Osteoblast (primary cell): ENCODE results near the gene USP33. TPM values are rescaled to one million over a fixed set of nuclear protein-coding genes. Genes with fewer than 3 reads are reported as not detected.
"Not testable (repeated sequence)": the region's sequence is repeated elsewhere in the genome, so short reads cannot be mapped to it uniquely, and the experiment has no call there.

Experiments
- DNase-seq: peaks from one replicate; pipeline ENCODE4 v3.0.0; 2011; ENCODE audit warnings: low spot score, mixed read lengths; ENCODE audit not compliant: insufficient read length; ENCODE audit errors: missing footprints
- H2AFZ ChIP-seq: 2 replicates; pipeline ENCODE4 v1.6.0; 2011; ENCODE audit warnings: mild to moderate bottlenecking, low read length
- H3K27ac ChIP-seq: 2 replicates; pipeline ENCODE4 v1.5.1; 2011; ENCODE audit warnings: mild to moderate bottlenecking, low read depth, low read length, moderate library complexity
- H3K27me3 ChIP-seq: 2 replicates; pipeline ENCODE4 v1.6.0; 2012; ENCODE audit warnings: mild to moderate bottlenecking, control low read depth, inconsistent platforms, low read length, moderate library complexity; ENCODE audit not compliant: insufficient read depth
- H3K36me3 ChIP-seq: 2 replicates; pipeline ENCODE4 v1.5.1; 2011; ENCODE audit warnings: mild to moderate bottlenecking, low read length, control low read depth, moderate library complexity; ENCODE audit not compliant: insufficient read depth
- H3K4me1 ChIP-seq: 2 replicates; pipeline ENCODE4 v1.5.1; 2011; ENCODE audit warnings: mild to moderate bottlenecking, low read length, control low read depth, moderate library complexity; ENCODE audit not compliant: insufficient read depth
- H3K4me2 ChIP-seq: 2 replicates; pipeline ENCODE4 v1.6.0; 2011; ENCODE audit warnings: mild to moderate bottlenecking, low read length; ENCODE audit not compliant: insufficient read depth
- H3K4me3 ChIP-seq: fragments of 200-600 bp; sonication (generic); 3 replicates; pipeline ENCODE4 v1.5.1; 2012; ENCODE audit warnings: mild to moderate bottlenecking, low read length, inconsistent platforms; ENCODE audit not compliant: insufficient read depth
- H3K79me2 ChIP-seq: 2 replicates; pipeline ENCODE4 v1.6.0; 2012; ENCODE audit warnings: mild to moderate bottlenecking, low read length, control low read depth, inconsistent platforms; ENCODE audit not compliant: insufficient read depth
- H3K9me3 ChIP-seq: 2 replicates; pipeline ENCODE4 v1.5.1; 2011; ENCODE audit warnings: low read depth, low read length, control low read depth
- H4K20me1 ChIP-seq: 2 replicates; pipeline ENCODE4 v1.6.0; 2012; ENCODE audit warnings: mild to moderate bottlenecking, low read length, control low read depth; ENCODE audit not compliant: insufficient read depth
- CTCF ChIP-seq: IDR thresholded peaks from 2 replicates; pipeline ENCODE4 v1.5.1; 2011; ENCODE audit warnings: mild to moderate bottlenecking, low read depth, low read length, moderate library complexity; ENCODE audit errors: extremely low read depth
- total RNA-seq: library from RNA; depleted of rRNA; stranded (reverse); fragments of >200 nt; gene quantifications from 2 replicates; pipeline ENCODE4 v1.2.3, GENCODE V29; 2012

USP33 gene
- total RNA-seq, 1 donor, result 89.8 TPM

- peaks cover 64% of the 10 kb centered on the region for H3K36me3 ChIP-seq
- no peak overlapping the region for H3K27ac ChIP-seq
Observed at GRCh38 chr1:77709727-77710126, 49.9 kb downstream of the USP33 start.

GRCh38 chr1:77706321-77706720 is 53.3 kb downstream of the USP33 start:
- no peak overlapping the region for H2AFZ ChIP-seq
- no peaks in the 10 kb centered on the region for H4K20me1 ChIP-seq
- H3K27me3 ChIP-seq, result no peaks in the 10 kb centered on the region
- H3K4me1 ChIP-seq, result no peaks in the 10 kb centered on the region
- H3K4me2 ChIP-seq, result no peak overlapping the region
- no peak overlapping the region for H3K4me3 ChIP-seq
- H3K9me3 ChIP-seq, result no peaks in the 10 kb centered on the region
- H3K36me3 ChIP-seq, result peaks cover 37% of the 10 kb centered on the region
- H3K27ac ChIP-seq, result no peak overlapping the region
- DNase-seq, result no peak
- no peaks in the 10 kb centered on the region for H3K79me2 ChIP-seq
- no peak for TF ChIP-seq CTCF

More at GRCh38 chr1:77709727-77710126, 49.9 kb downstream of the USP33 start:
- TF ChIP-seq CTCF, result no peak
- no peaks in the 10 kb centered on the region for H3K27me3 ChIP-seq
- H3K79me2 ChIP-seq, result no peaks in the 10 kb centered on the region
- no peak overlapping the region for H3K4me2 ChIP-seq
- H3K4me3 ChIP-seq, result no peak overlapping the region
- H4K20me1 ChIP-seq, result no peaks in the 10 kb centered on the region
- H2AFZ ChIP-seq, result no peak overlapping the region
- H3K9me3 ChIP-seq, result no peaks in the 10 kb centered on the region
- no peak for DNase-seq
- H3K4me1 ChIP-seq, result no peaks in the 10 kb centered on the region

- Histone ChIP-seq H3K27ac (no peak overlapping the region), H3K4me3 (no peak overlapping the region), H3K4me1 (no peaks in the 10 kb centered on the region), H3K27me3 (no peaks in the 10 kb centered on the region), H4K20me1 (no peaks in the 10 kb centered on the region), H3K9me3 (no peaks in the 10 kb centered on the region), H2AFZ (no peak overlapping the region), H3K4me2 (no peak overlapping the region), H3K79me2 (no peaks in the 10 kb centered on the region), H3K36me3 (peaks cover 22% of the 10 kb centered on the region)
- TF ChIP-seq CTCF, result no peak
- no peak for DNase-seq
Observed at GRCh38 chr1:77704736-77705135, 54.9 kb downstream of the USP33 start.

- H3K79me2 ChIP-seq, DNase-seq, H3K36me3 ChIP-seq, H3K4me1 ChIP-seq, H3K4me3 ChIP-seq, H3K9me3 ChIP-seq, H2AFZ ChIP-seq, H4K20me1 ChIP-seq, H3K27me3 ChIP-seq, H3K4me2 ChIP-seq, H3K27ac ChIP-seq: not testable (repeated sequence)
Observed at GRCh38 chr1:77699673-77700072, 60.0 kb downstream of the USP33 start.
